SK-N-SH (cell line): ENCODE results near the gene MMAB. TPM values are rescaled to one million over a fixed set of nuclear protein-coding genes. Genes with fewer than 3 reads are reported as not detected.

Source experiments
- CTCF ChIA-PET: fragments of 300-600, 350-600 bp; formaldehyde crosslinking; extraction: SDS; loops from one replicate; lab custom pipeline; 2021; lab: Yijun Ruan, JAX
- POLR2A ChIA-PET: fragments of 350-600 bp; sonication (Branson Sonifier 250); formaldehyde crosslinking; extraction: SDS; loops from one replicate; lab custom pipeline; 2020; ENCODE audit warnings: antibody characterized with exemption, inconsistent platforms; lab: Yijun Ruan, JAX
- DNase-seq: peaks from one replicate; pipeline ENCODE4 v3.0.0; 2012
- H2AFZ ChIP-seq: fragments of 200-600 bp; sonication (generic); 2 replicates; pipeline ENCODE4 v1.8.1; 2016; ENCODE audit warnings: antibody characterized with exemption, mild to moderate bottlenecking, low read depth
- H3F3A ChIP-seq: fragments of 200-600 bp; sonication (generic); replicated peaks from 2 replicates; pipeline ENCODE3; 2016; ENCODE audit warnings: antibody characterized with exemption, mild to moderate bottlenecking; ENCODE audit not compliant: insufficient read depth
- H3K27ac ChIP-seq, 2 experiments: fragments of 200-500 bp in 1 of 2; fragments of 200-600 bp in 1 of 2; sonication (Bioruptor generic) in 1 of 2; sonication (generic), shearing (Covaris generic) in 1 of 2; 2 replicates each; pipeline versions ENCODE4 v1.5.1 to v1.6.1; 2014 to 2016; ENCODE audit warnings: low read depth in 2 of 2, inconsistent platforms in 1 of 2, low read length in 1 of 2, mild to moderate bottlenecking in 1 of 2, mixed read lengths in 1 of 2
- H3K27me3 ChIP-seq: fragments of 200-600 bp; sonication (generic), shearing (Covaris generic); 2 replicates; pipeline ENCODE4 v1.6.1; 2016; ENCODE audit warnings: mixed run types; ENCODE audit not compliant: insufficient read depth
- H3K36me3 ChIP-seq, 2 experiments: fragments of 200-500 bp in 1 of 2; fragments of 200-600 bp in 1 of 2; sonication (Bioruptor generic) in 1 of 2; sonication (generic) in 1 of 2; replicated peaks in 1 of 2; 2 replicates each; pipeline versions ENCODE3 to v1.5.1; 2014 to 2016; ENCODE audit warnings: low read length in 1 of 2, mild to moderate bottlenecking in 1 of 2; ENCODE audit not compliant: insufficient read depth in 2 of 2, control insufficient read depth in 1 of 2
- H3K4me1 ChIP-seq, 2 experiments: fragments of 200-500 bp in 1 of 2; fragments of 200-600 bp in 1 of 2; sonication (Bioruptor generic) in 1 of 2; sonication (generic), shearing (Covaris generic) in 1 of 2; 2 replicates each; pipeline versions ENCODE4 v1.5.1 to v1.6.1; 2014 to 2016; ENCODE audit warnings: low read depth in 1 of 2, low read length in 1 of 2, mixed run types in 1 of 2; ENCODE audit not compliant: insufficient read depth in 2 of 2, control insufficient read depth in 1 of 2
- H3K4me2 ChIP-seq: fragments of 200-600 bp; sonication (generic), shearing (Covaris generic); 2 replicates; pipeline ENCODE4 v1.6.1; 2017; ENCODE audit warnings: mixed run types
- H3K4me3 ChIP-seq, 2 experiments: fragments of 200-500 bp in 1 of 2; fragments of 200-600 bp in 1 of 2; sonication (Bioruptor generic) in 1 of 2; sonication (generic), shearing (Covaris generic) in 1 of 2; 2 replicates each; pipeline versions ENCODE4 v1.5.1 to v1.8.1; 2014 to 2016; ENCODE audit warnings: low read depth in 2 of 2, inconsistent platforms in 1 of 2, low read length in 1 of 2, mild to moderate bottlenecking in 1 of 2, mixed read lengths in 1 of 2, moderate library complexity in 1 of 2
- H3K79me2 ChIP-seq: fragments of 200-600 bp; sonication (generic); 2 replicates; pipeline ENCODE4 v1.8.1; 2017; ENCODE audit warnings: mild to moderate bottlenecking; ENCODE audit not compliant: insufficient read depth
- H3K9ac ChIP-seq: fragments of 200-600 bp; sonication (generic); 2 replicates; pipeline ENCODE4 v1.6.1; 2017; ENCODE audit warnings: mixed run types
- H3K9me2 ChIP-seq: fragments of 200-600 bp; sonication (generic); 2 replicates; pipeline ENCODE4 v1.6.1; 2017; ENCODE audit warnings: mixed run types
- H3K9me3 ChIP-seq: fragments of 200-600 bp; sonication (generic); 2 replicates; pipeline ENCODE4 v1.6.1; 2017; ENCODE audit warnings: mixed run types, mild to moderate bottlenecking, moderate library complexity
- H4K20me1 ChIP-seq: fragments of 200-600 bp; sonication (generic); 2 replicates; pipeline ENCODE4 v1.6.1; 2017; ENCODE audit warnings: mild to moderate bottlenecking, mixed run types; ENCODE audit not compliant: insufficient read depth
- CHD2 ChIP-seq: fragments of 150-350 bp; IDR thresholded peaks from 2 replicates; pipeline ENCODE4 v1.6.1; 2018; ENCODE audit warnings: low read length; ENCODE audit not compliant: partially characterized antibody
- EP300 ChIP-seq, 2 experiments: IDR thresholded peaks; 2 replicates each; pipeline versions ENCODE4 v1.4.0 to v1.6.1; 2012; ENCODE audit warnings: borderline replicate concordance in 1 of 2, low read depth in 1 of 2, low read length in 1 of 2
- FOXJ3 ChIP-seq: sonication (generic); formaldehyde crosslinking; IDR thresholded peaks from 2 replicates; pipeline ENCODE4 v1.5.1; 2020; ENCODE audit warnings: mild to moderate bottlenecking, missing genetic modification reagents
- GATA2 ChIP-seq: sonication (generic); formaldehyde crosslinking; IDR thresholded peaks from 2 replicates; pipeline ENCODE4 v1.5.0; 2020; ENCODE audit warnings: mild to moderate bottlenecking, missing genetic modification reagents
- MAX ChIP-seq: IDR thresholded peaks from 2 replicates; pipeline ENCODE4 v1.4.0; 2012; ENCODE audit warnings: low read depth
- MEF2A ChIP-seq: IDR thresholded peaks from 2 replicates; pipeline ENCODE4 v1.4.0; 2012; ENCODE audit warnings: low read depth, borderline replicate concordance
- MXI1 ChIP-seq: IDR thresholded peaks from 2 replicates; pipeline ENCODE4 v1.6.1; 2012; ENCODE audit warnings: mild to moderate bottlenecking, low read depth, low read length, improper control_type of control experiment
- RAD21 ChIP-seq: IDR thresholded peaks from 2 replicates; pipeline ENCODE4 v1.6.1; 2012; ENCODE audit warnings: mild to moderate bottlenecking, low read length
- RCOR1 ChIP-seq: fragments of 150-350 bp; IDR thresholded peaks from 2 replicates; pipeline ENCODE4 v1.6.1; 2017; ENCODE audit warnings: antibody characterized with exemption, low read length
- RFX5 ChIP-seq: IDR thresholded peaks from 2 replicates; pipeline ENCODE4 v1.6.1; 2012; ENCODE audit warnings: mild to moderate bottlenecking, improper control_type of control experiment, low read length
- RXRA ChIP-seq: IDR thresholded peaks from 2 replicates; pipeline ENCODE4 v1.4.0; 2012; ENCODE audit warnings: low read depth, mild to moderate bottlenecking, borderline replicate concordance
- TCF12 ChIP-seq: IDR thresholded peaks from 2 replicates; pipeline ENCODE4 v1.4.0; 2012
- YY1 ChIP-seq: IDR thresholded peaks from 2 replicates; pipeline ENCODE4 v1.4.0; 2012; ENCODE audit warnings: low read depth, mild to moderate bottlenecking
- WGBS: methylation state at CpG from one replicate; pipeline ENCODE4 v1.1.6; 2017; ENCODE audit warnings: low lambda C conversion rate; 5-methylcytosine and 5-hydroxymethylcytosine counted together
- polyA plus RNA-seq, 3 experiments: library from polyadenylated mRNA; depleted of rRNA; stranded (reverse); fragments of >200 nt; gene quantifications; 2 replicates each; pipeline ENCODE4 v1.2.3, GENCODE V29; 2012

The MMAB gene
- polyA plus RNA-seq, 1 of the 3 experiments (the other 2 are of a cell fraction), result 15.9 TPM

- H3K36me3 ChIP-seq, result no peaks in the 10 kb centered on the region
- H3K9me3 ChIP-seq, result no peaks in the 10 kb centered on the region
- ChIA-PET CTCF (interaction anchor here (0.6 to 3.7 kb wide), 14 partner anchors 9 to 170 kb away, joined by 3 to 27 read pairs (median 4); no protein-coding TSS in a partner anchor), POLR2A (interaction anchor here (0.9 to 2.4 kb wide), 18 partner anchors 9 to 250 kb away, joined by 3 to 20 read pairs (median 4); partner anchors contain the start of gene FAM222A)
- H3K27ac ChIP-seq, result peak overlapping the region in 1 of 2 experiments; percentile 96; a peak in 2 of 4 replicates
- peaks cover 4% of the 10 kb centered on the region; the same call in 1 of the 2 replicates for H3K27me3 ChIP-seq
- H3K4me3 ChIP-seq, result no peak overlapping the region
- 44% methylated on average over 29 of the region's 30 CpGs for WGBS
- H3K9me2 ChIP-seq, result no peaks in the 10 kb centered on the region
- DNase-seq, result peak; percentile 89
- no peaks in the 10 kb centered on the region for H3K79me2 ChIP-seq
- H3K4me2 ChIP-seq, result no peak overlapping the region
- peak; percentile 51; the same call in 1 of the 2 replicates for TF ChIP-seq MXI1
- peak in 1 of 2 experiments; percentile 89; a peak in 2 of 4 replicates for TF ChIP-seq EP300 (IDR thresholded peaks at IDR 0.05; ENCODE audit: borderline replicate concordance in 1 of 2, low read depth in 1 of 2, low read length in 1 of 2)
- peak; percentile 35; the same call in 1 of the 2 replicates for TF ChIP-seq RAD21
- TF ChIP-seq TCF12, result peak; percentile 17; the same call in 1 of the 2 replicates
- peak; percentile 14; the same call in 1 of the 2 replicates for TF ChIP-seq RFX5
- TF ChIP-seq CHD2, result peak; percentile 65
- TF ChIP-seq FOXJ3, result no peak
- no peak for TF ChIP-seq YY1
- TF ChIP-seq GATA2 (CRISPR knock-in tag), result peak; percentile 90
- TF ChIP-seq MEF2A, result no peak
- peak; percentile 86 for TF ChIP-seq RCOR1
- TF ChIP-seq MAX, result no peak
- no peaks in the 10 kb centered on the region for H4K20me1 ChIP-seq
- peaks cover 0 to 54% of the 10 kb centered on the region in 2 experiments; a peak in 1 of 4 replicates for H3K4me1 ChIP-seq
- H3F3A ChIP-seq, result no peaks in the 10 kb centered on the region
- H2AFZ ChIP-seq, result no peak overlapping the region
- H3K9ac ChIP-seq, result no peak overlapping the region
Observed at GRCh38 chr12:109606320-109607028, 33.2 kb upstream of the MMAB start.

GRCh38 chr12:109605599-109606228 lies 32.4 kb upstream of the MMAB start:
- TF ChIP-seq RXRA (no peak), GATA2 (CRISPR knock-in tag) (peak; percentile 46; the same call in 1 of the 2 replicates)
- Histone ChIP-seq H4K20me1 (no peaks in the 10 kb centered on the region), H3K79me2 (no peaks in the 10 kb centered on the region), H3K9me2 (no peaks in the 10 kb centered on the region), H3K9ac (no peak overlapping the region), H2AFZ (no peak overlapping the region), H3K4me1 (peaks cover 0 to 50% of the 10 kb centered on the region in 2 experiments; a peak in 1 of 4 replicates), H3K4me3 (no peak overlapping the region), H3K4me2 (no peak overlapping the region), H3K9me3 (no peaks in the 10 kb centered on the region), H3K36me3 (no peaks in the 10 kb centered on the region), H3K27me3 (no peaks in the 10 kb centered on the region), H3F3A (no peaks in the 10 kb centered on the region), H3K27ac (peak overlapping the region in 1 of 2 experiments; percentile 96; a peak in 2 of 4 replicates)
- peak; percentile 83 for DNase-seq
- ChIA-PET CTCF (interaction anchor here (0.6 to 3.7 kb wide), 13 partner anchors 8 to 170 kb away, joined by 3 to 27 read pairs (median 3); no protein-coding TSS in a partner anchor), POLR2A (interaction anchor here (0.9 to 2.4 kb wide), 12 partner anchors 15 to 251 kb away, joined by 3 to 20 read pairs (median 4); partner anchors contain the start of gene FAM222A)
- WGBS, result 70% methylated on average over 8 of the region's 13 CpGs
